HG03354 (cell line): Measurements from ENCODE around the gene CDK14.
A peak's percentile ranks its signal among the peaks of the same experiment; 100 is the strongest.
"Not testable (repeated sequence)": the region's sequence is repeated elsewhere in the genome, so short reads cannot be mapped to it uniquely, and the experiment has no call there.

Experiments used
- ATAC-seq: cut with Tn5 transposase; IDR thresholded peaks from one replicate; pipeline ENCODE4 v1.9.1; 2021; ENCODE audit warnings: mild to moderate bottlenecking; ENCODE audit not compliant: unreplicated experiment, poor library complexity, severe bottlenecking

The CDK14 gene

GRCh38 chr7:90916319-90916718 lies 320.2 kb downstream of the CDK14 start:
- ATAC-seq = no peak

GRCh38 chr7:90917539-90917938 lies 321.4 kb downstream of the CDK14 start:
- no peak for ATAC-seq

DNA sequence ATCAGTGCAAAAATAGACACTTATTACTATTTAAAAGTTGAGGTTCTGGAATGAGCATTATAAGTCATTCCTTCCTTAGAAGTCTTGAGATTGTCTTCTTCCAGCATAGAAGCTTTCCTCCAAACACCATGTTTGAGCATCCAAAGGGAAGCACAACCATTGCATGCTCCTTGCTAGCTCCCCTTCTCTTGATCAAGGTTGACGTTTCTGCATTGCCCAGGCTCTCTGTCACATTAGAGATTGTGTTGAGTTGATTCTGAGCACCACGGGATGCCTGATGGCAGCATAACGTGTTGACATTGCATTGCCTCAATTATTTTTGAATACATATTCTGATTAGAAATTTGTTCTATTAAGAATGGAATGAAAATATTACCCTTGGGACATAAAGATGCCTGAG lies 322.2 kb downstream of the CDK14 start:
- ATAC-seq = no peak

- ATAC-seq = no peak
Observed at GRCh38 chr7:90919816-90920215, 323.7 kb downstream of the CDK14 start.

GRCh38 chr7:90920336-90920735 lies 324.2 kb downstream of the CDK14 start:
- no peak for ATAC-seq

- no peak for ATAC-seq
Observed at GRCh38 chr7:90923541-90923997, 327.4 kb downstream of the CDK14 start.

DNA sequence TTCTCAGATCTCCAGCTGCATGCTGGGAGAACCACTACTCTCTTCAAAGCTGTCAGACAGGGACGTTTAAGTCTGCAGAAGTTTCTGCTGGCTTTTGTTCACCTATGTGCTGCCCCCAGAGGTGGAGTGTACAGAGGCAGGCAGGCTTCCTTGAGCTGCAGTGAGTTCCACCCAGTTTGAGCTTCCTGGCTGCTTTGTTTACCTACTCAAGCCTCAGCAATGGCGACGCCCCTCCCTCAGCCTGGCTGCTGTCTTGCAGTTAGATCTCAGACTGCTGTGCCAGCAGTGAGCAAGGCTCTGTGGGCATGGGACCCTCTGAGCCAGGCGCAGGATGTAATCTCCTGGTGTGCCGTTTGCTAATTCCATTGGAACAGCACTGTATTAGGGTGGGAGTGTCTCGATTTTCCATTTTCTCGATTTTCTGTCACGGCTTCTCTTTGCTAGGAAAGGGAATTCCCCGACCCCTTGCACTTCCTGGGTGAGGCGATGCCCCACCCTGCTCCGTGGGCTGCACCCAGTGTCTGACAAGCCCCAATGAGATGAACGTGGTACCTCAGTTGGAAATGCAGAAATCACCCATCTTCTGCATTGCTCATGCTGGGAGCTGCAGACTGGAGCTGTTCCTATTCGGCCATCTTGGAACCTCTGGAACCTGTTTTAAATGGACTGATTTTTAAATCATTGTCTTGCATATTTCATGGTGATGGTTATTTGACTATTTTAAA lies 332.7 kb downstream of the CDK14 start:
- ATAC-seq = not testable (repeated sequence)

DNA sequence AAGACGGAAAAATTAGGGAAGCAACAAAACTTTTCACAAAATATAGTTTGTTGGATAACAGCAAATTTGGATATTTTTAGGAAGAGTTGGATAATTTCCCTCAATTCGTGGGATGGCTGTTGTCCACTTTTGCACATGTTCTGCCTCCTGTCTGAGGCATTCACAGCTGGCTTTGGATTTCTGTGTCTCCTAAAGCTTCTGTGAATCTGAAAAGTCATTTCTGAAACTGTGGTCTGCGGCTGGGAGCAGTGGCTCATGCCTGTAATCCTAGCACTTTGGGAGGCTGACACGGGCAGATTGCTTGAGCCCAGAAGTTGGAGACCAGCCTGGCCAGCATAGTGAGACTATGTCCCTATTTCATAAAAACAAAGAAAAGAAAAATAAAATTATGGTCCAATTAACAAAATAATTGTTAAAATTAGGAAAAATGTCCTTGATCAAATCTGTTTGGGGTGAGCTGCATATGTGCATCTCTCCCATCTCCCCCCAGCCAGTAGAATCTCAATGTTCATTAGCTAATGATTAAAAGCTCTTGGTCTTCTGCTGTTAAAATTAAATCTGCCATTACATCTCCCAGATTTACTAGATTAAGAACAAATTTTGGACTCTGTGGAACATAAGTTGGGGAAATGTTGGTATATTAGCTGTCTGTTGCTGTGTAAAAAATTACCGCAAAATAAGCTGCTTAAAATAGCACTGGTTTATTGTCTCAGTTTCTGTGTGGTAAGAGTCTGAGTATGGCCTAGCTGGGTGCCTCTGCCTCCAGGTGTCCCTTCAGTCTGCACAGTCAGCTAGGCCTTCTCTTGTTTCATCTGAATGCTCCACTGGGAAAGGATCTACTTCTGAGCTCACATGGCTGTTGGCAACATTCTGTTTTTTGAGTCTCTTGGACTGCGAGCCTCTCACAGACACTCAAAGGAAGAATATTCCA lies 336.1 kb downstream of the CDK14 start:
- peak; percentile 98 for ATAC-seq

GRCh38 chr7:90933041-90933440 lies 336.9 kb downstream of the CDK14 start:
- ATAC-seq = no peak

DNA sequence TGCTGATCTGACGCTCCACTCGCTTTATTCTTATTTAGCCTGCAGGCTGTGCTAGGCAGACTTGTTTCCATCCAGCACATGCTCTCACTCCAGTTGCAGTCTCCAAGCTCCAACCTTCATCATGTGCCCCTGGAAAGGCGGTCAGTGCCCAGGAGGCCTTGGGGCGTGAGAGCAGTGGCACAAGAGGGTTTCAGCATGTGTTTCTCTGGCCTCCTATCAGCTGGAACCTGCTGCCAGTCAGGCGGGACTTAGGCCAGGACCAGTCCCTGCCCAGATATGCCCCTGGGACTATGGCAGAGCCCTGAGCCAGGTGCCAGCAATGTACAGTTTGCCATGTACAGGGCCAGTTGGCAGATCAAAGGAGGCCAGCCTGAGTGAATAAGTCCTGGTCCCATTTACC lies 337.9 kb downstream of the CDK14 start:
- ATAC-seq = no peak

DNA sequence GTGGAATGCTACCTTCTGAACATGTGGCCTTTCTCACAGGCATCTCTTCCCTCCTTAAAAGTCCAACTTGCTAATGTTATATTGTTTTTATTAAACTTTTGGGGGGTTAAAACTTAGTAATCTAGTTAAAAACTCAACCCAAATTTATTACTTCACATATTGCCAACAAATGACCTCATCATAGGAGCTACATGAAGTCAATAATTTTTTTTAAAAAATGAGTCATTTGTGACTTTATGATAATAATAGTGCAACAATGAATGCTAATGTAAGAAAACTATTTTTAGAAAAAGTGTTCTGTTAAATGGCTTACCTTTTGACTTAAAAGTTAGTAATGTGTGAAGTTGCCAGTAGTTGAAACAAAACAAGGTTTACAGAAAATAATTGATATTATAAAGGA lies 342.2 kb downstream of the CDK14 start:
- ATAC-seq = no peak

- no peak for ATAC-seq
Observed at GRCh38 chr7:90939666-90940065, 343.5 kb downstream of the CDK14 start.

GRCh38 chr7:90944021-90944420 lies 347.9 kb downstream of the CDK14 start:
- ATAC-seq = no peak

- no peak for ATAC-seq
Observed at GRCh38 chr7:90945104-90945787, 349.1 kb downstream of the CDK14 start.

- ATAC-seq = no peak
Observed at GRCh38 chr7:90946730-90947501, 350.8 kb downstream of the CDK14 start.

- no peak for ATAC-seq
Observed at GRCh38 chr7:90948085-90948484, 352.0 kb downstream of the CDK14 start.

DNA sequence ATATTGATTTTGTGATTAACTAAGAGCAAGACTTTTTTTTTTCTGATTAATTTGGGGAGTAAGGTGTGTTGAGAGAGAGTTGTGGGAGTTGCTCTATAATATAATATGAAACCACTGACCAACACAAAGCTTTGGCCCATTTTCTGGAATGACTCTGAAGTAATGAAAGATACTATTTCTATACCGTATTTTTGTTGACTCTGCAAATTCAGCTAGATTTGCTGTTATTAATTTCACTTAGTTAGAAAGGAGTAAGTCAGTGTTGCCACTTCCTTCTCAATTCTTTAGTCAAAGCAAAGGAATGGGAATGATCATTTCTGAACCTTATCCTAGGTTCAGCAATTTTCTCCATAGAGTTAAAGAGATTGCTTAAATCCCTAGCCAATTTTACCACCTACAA lies 355.1 kb downstream of the CDK14 start:
- no peak for ATAC-seq

DNA sequence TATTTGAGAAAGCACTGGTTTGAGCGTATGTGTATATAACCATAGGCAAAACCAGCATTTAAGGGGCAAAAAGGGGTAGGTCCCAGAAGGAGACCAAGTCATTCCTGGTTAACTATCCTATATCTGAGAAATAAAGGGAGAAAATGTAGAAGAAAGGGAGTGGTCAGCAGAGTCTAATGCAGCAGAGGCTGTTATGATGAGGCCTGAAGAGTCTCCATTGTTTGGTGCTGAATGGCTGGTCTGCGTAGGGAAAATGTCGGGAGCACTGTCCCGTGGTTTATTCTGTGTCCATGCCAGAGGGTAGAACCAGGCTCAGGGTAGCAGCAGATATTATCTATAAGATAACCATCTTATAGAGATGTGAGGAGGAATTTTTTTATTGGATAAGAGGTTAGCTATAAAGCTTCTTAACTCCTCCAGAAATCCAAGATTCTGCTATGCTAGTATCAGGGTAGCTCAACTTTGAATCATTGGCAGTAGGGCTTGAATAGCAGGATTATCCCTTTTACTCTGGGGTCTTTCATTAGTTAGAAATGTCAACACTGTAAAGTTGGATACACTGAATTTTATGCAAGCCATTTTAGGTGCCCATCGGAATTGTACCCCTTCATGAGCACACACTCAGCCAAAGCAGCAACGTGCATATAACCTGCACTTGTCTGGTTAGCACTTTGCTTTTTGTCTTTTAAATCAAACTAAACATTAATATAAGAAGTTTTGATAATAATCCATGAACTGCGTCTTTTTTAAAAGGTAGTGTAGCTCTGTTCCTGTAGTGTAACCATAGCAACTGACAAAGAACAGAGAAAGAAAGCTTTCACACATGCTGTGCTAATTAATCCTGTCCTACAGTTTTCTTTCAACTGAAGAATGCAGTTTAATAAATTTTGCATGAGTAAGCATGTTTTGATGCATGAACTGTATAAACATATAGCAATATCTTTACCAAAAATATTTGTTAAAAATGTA lies 356.1 kb downstream of the CDK14 start:
- ATAC-seq = no peak
